HG03469 (cell line): Measurements from ENCODE around the gene HOXA6.

ENCODE experiments used
- ATAC-seq: cut with Tn5 transposase; IDR thresholded peaks from one replicate; pipeline ENCODE4 v1.9.1; 2021; ENCODE audit warnings: mild to moderate bottlenecking, moderate library complexity, moderate number of reproducible peaks; ENCODE audit not compliant: unreplicated experiment

Gene HOXA6

GRCh38 chr7:27112955-27113949, 34.3 kb downstream of the HOXA6 start:
- ATAC-seq: no peak

- no peak for ATAC-seq
These were observed 35.2 kb downstream of the HOXA6 start for GRCh38 chr7:27112361-27112760.

GRCh38 chr7:27111751-27112277, 35.8 kb downstream of the HOXA6 start:
- no peak for ATAC-seq

- ATAC-seq: no peak
These were observed 36.4 kb downstream of the HOXA6 start for GRCh38 chr7:27111042-27111750.

- no peak for ATAC-seq
These were observed 37.2 kb downstream of the HOXA6 start for GRCh38 chr7:27110186-27111031.

GRCh38 chr7:27109466-27110185, 37.9 kb downstream of the HOXA6 start:
- ATAC-seq: no peak

- ATAC-seq: no peak
These were observed 39.0 kb downstream of the HOXA6 start for GRCh38 chr7:27108390-27109127.

GRCh38 chr7:27107391-27108381, 39.9 kb downstream of the HOXA6 start:
- no peak for ATAC-seq

GRCh38 chr7:27106901-27107240, 40.7 kb downstream of the HOXA6 start:
- ATAC-seq: no peak

- no peak for ATAC-seq
These were observed 41.2 kb downstream of the HOXA6 start for GRCh38 chr7:27106181-27106900.

GRCh38 chr7:27105301-27106031, 42.1 kb downstream of the HOXA6 start:
- no peak for ATAC-seq

GRCh38 chr7:27104341-27105058, 43.1 kb downstream of the HOXA6 start:
- ATAC-seq: no peak

- ATAC-seq: no peak
These were observed 43.9 kb downstream of the HOXA6 start for GRCh38 chr7:27103489-27104226.

- ATAC-seq: no peak
These were observed 44.8 kb downstream of the HOXA6 start, which contains the start of gene HOXA2 for GRCh38 chr7:27102581-27103442. Gene HOXA2, minus strand, starts transcription at chr7:27102683. Its CDS starts 183 bp downstream, at chr7:27102500.
